ENCODE measurements around the gene CDC42EP4.
"Not testable (repeated sequence)": the region's sequence is repeated elsewhere in the genome, so short reads cannot be mapped to it uniquely, and the experiment has no call there.

Gene CDC42EP4

DNA sequence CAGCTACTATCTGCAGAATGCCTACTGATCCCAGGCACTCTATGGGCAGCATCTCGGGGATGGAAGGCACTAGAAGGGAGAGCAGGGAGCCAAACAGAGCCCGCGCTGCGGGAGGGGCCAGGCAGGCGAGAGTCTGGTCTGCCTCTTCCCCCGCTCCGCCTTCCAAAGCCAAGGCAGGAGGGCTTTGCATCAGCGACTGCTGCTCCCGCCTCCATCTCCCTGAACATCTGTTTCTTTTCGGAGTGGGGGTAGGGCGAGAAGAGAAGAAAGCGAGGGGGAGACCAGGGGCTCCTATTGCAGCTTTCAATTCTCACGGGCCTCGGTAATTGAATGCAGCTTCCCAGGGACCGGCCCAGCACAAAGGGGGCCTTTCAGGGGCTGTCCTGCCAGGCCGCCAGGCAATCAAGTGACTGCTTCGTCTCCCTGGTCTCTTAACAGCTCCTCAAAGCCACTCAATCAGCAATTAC is 31.4 kb upstream of the CDC42EP4 start:
- DNase-seq (ENCODE audit: low read depth) = no peak

GRCh38 chr17:73342541-73343167 is 30.9 kb upstream of the CDC42EP4 start:
- DNase-seq (ENCODE audit: low read depth) = no peak

GRCh38 chr17:73342050-73342522 is 30.3 kb upstream of the CDC42EP4 start:
- DNase-seq (ENCODE audit: low read depth) = no peak

DNA sequence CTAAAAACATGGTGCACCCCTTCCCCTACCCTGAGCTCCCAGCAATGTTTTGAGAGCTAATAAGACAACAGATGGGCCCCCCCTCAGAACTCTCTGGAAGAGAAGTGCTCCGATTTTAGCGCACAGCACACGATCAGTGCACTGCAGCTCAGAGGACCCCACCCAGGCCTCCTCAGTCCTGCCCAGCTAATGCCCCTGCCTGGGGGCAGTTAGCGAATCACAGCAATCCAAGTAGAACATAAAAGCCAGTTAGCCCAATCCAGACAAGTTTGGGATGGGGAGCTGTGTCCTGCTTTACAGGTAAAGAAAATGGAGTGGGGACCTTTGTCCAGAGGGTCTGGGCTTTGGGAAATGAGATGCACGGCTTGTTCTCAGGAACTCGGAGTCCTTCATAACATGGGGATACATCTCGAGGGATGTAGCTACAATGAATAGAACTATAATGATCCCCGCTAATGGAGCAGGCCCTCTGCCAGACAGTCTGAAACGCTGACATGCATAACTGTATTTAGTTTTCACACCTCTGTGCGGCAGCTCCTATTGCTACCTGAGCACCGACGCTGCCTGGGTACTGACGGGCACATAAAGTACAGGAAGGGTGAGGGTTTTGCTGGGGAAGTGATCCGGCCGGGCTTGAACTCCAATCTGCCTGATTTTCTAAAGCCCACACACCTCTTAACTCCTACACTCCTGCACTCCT is 29.7 kb upstream of the CDC42EP4 start:
- no peak for DNase-seq (ENCODE audit: low read depth)

DNA sequence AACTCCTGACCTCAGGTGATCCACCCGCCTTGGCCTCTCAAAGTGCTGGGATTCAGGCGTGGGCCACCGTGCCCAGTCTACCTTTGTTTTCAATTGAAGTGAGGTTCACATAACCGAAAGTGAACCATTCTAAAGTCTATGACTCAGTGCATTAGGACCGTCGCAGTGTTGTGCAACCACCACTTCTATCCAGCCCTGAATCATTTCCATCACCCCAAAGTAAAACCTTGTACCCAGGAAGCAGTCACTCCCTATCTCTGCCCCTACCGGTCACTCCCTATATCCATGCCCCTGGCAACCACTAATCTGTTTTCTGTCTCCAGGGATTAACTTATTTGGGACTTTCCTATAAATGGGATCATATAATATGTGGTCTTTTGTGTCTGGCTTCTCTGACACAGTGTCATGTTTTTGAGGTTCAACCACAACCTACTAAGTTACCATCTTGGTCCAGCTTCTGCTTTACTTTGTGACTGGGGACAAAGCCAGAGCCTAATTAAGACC is 28.3 kb upstream of the CDC42EP4 start:
- DNase-seq (ENCODE audit: low read depth) = no peak

DNA sequence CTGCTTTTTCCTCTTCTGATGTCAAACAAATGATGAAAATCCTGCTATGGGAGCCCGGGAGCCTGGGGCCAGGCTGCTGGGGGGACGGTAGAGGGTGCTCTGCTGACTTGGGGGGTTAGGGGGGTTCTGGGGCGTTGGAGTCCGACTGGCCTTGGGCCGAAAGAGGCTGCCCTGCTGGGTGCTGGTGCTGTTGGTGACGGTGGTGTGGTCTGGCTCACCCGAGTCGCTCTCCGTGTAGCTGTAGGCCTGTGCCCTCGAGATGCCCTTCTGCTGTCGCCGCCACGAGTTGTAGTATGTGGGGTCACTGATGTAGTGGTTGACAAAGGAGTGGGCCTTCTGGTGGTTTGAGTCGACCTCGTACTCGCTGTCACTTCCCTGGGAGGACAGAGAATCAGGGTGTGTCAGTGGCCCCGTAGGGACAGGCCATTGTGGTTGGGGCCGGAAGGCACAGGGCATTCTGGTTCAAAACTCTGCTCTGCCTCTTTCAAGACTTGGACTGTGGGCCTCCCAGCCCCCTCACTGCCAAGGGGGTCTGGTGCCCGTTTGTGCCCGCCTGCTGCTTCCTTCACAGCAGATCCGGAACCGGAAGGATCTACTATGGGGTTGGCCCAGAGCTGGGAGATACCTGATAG is 26.9 kb upstream of the CDC42EP4 start:
- DNase-seq (ENCODE audit: low read depth) = no peak

GRCh38 chr17:73338050-73338521 is 26.3 kb upstream of the CDC42EP4 start:
- no peak for DNase-seq (ENCODE audit: low read depth)

- no peak for DNase-seq (ENCODE audit: low read depth)
Measured at GRCh38 chr17:73337330-73337710, 25.5 kb upstream of the CDC42EP4 start.

- no peak for DNase-seq (ENCODE audit: low read depth)
Measured at GRCh38 chr17:73336408-73337329, 24.9 kb upstream of the CDC42EP4 start.

- no peak for DNase-seq (ENCODE audit: low read depth)
Measured at GRCh38 chr17:73335591-73336407, 24.0 kb upstream of the CDC42EP4 start.

GRCh38 chr17:73334771-73335513 is 23.1 kb upstream of the CDC42EP4 start:
- no peak for DNase-seq (ENCODE audit: low read depth)

DNA sequence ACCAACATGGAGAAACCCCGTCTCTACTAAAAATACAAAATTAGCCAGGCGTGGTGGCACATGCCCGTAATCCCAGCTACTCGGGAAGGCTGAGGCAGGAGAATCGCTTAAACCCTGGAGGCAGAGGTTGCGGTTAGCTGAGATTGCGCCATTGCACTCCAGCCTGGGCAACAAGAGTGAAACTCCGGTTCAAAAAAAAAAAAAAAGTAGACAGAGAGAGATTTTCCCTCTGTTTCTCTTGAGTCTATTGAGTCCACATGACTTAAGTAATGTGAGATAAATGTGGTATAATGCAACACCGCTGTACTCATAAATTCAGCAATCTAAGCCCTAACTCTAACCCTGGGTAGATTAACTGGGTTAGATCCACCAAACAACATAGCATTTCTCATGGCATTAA is 21.6 kb upstream of the CDC42EP4 start:
- not testable (repeated sequence) for DNase-seq (ENCODE audit: low read depth)

DNA sequence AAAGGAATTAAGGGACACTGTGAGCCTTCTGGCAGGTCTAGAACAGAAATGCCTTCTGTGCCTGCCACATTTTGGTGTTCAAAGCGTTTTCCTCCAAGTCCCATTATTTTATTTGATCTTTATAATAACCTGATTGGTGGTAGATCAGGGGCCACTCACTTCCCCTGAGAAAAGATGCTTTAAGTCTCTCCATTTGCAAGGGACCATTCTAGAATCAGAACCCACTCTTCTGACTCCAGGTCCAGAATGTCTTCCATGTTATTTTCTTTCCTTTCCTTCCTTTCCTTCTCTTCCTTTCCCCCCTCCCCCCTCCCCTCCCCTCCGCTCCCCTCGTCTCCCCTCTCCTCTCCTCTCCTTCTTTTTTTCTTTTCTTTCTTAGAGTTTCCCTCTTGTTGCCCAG is 19.3 kb upstream of the CDC42EP4 start:
- DNase-seq (ENCODE audit: low read depth) = no peak

DNA sequence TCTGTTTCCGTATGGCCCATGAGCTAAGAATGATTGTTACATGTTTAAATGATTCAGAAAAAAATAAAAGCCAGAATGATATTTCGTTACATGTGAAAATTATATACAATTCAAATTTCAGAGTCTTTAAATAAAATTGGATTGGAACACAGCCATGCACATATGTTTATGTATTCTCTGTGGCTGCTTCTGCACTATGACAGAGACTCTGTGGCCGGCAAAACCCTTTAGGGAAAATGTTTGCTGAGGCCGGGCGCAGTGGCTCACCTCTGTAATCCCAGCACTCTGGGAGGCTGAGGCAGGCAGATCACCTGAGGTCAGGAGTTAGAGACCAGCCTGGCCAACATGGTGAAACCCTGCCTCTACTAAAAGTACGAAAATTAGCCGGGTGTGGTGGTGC is 15.9 kb upstream of the CDC42EP4 start:
- no peak for DNase-seq (ENCODE audit: low read depth)

- DNase-seq (ENCODE audit: low read depth) = no peak
Measured at GRCh38 chr17:73325527-73325842, 13.7 kb upstream of the CDC42EP4 start.

- no peak for DNase-seq (ENCODE audit: low read depth)
Measured at GRCh38 chr17:73324711-73325526, 13.1 kb upstream of the CDC42EP4 start.

- DNase-seq (ENCODE audit: low read depth) = no peak
Measured at GRCh38 chr17:73324160-73324475, 12.3 kb upstream of the CDC42EP4 start.

- no peak for DNase-seq (ENCODE audit: low read depth)
Measured at GRCh38 chr17:73323409-73324159, 11.8 kb upstream of the CDC42EP4 start.

Measured in activated T-helper 1 cell treated with Interleukin-2 at 50 U/mL for 16 hours (primary cell).